HepG2 (cell line): ENCODE results near the gene NPPC. TPM values are rescaled to one million over a fixed set of nuclear protein-coding genes. Genes with fewer than 3 reads are reported as not detected.
A peak's percentile ranks its signal among the peaks of the same experiment; 100 is the strongest.

ENCODE experiments used
- ATAC-seq: fragments of 200-7000 bp; cut with Tn5 transposase; 3 replicates; pipeline ENCODE4 v1.9.1; 2020; ENCODE audit warnings: mild to moderate bottlenecking, moderate library complexity
- BruUV-seq: library from RNA; stranded (reverse); fragments of 400-500 nt; replicated peaks from 2 replicates; lab custom pipeline; 2021; lab: Mats Ljungman, UMichigan
- CTCF ChIA-PET: fragments of 300-600 bp; formaldehyde crosslinking; extraction: SDS; loops from one replicate; lab custom pipeline; 2021; ENCODE audit warnings: low total read pairs, inconsistent platforms, low intra/inter-chr PET ratio; lab: Yijun Ruan, JAX
- POLR2A ChIA-PET: fragments of 350-600 bp; sonication (Branson Sonifier 250); formaldehyde crosslinking; loops from one replicate; lab custom pipeline; 2020; ENCODE audit warnings: antibody characterized with exemption, inconsistent platforms; lab: Yijun Ruan, JAX
- DNase-seq: peaks from one replicate; pipeline ENCODE4 v3.0.0-alpha.2; 2015; ENCODE audit warnings: low spot score
- FAIRE-seq: peaks from 3 replicates; lab custom pipeline; 2011; peaks lifted over from hg19 to GRCh38; lab: Jason Lieb, UNC
- H2AFZ ChIP-seq: one replicate; pipeline ENCODE4 v1.6.1; 2011; ENCODE audit warnings: low read length, inconsistent platforms
- H3K27ac ChIP-seq: fragments of 300-600 bp; 3 replicates; pipeline ENCODE4 v1.8.0; 2011; ENCODE audit warnings: mixed run types, mild to moderate bottlenecking, mixed read lengths, low read length, inconsistent platforms; ENCODE audit not compliant: insufficient read depth; ENCODE audit errors: extremely low read length
- H3K27me3 ChIP-seq, 2 experiments: fragments of 200-600 bp in 1 of 2; 2 replicates in 1 of 2; 3 replicates in 1 of 2; pipeline versions ENCODE4 v1.6.0 to v1.8.0; 2011; ENCODE audit warnings: low read length in 2 of 2, mild to moderate bottlenecking in 2 of 2, moderate library complexity in 2 of 2, inconsistent platforms in 1 of 2; ENCODE audit not compliant: insufficient read depth in 2 of 2, control insufficient read depth in 1 of 2
- H3K36me3 ChIP-seq, 2 experiments: fragments of 200-600 bp in 1 of 2; replicated peaks in 1 of 2; 2 replicates in 1 of 2; 3 replicates in 1 of 2; pipeline versions ENCODE4 v1.5.1 to v1.8.0; 2011; ENCODE audit warnings: low read length in 2 of 2, inconsistent platforms in 1 of 2; ENCODE audit not compliant: insufficient read depth in 2 of 2, control insufficient read depth in 1 of 2
- H3K4me1 ChIP-seq: 2 replicates; pipeline ENCODE4 v1.5.1; 2012; ENCODE audit warnings: low read length, inconsistent platforms; ENCODE audit not compliant: insufficient read depth
- H3K4me2 ChIP-seq: 2 replicates; pipeline ENCODE4 v1.6.0; 2011; ENCODE audit warnings: low read depth, low read length, inconsistent platforms
- H3K4me3 ChIP-seq, 3 experiments: fragments of 200-600 bp in 1 of 3; sonication (generic), shearing (Covaris generic) in 1 of 3; replicated peaks in 1 of 3; 2 replicates each; pipeline ENCODE4 v1.5.1; 2011 to 2016; ENCODE audit warnings: low read length in 3 of 3, inconsistent platforms in 2 of 3, low read depth in 2 of 3, mild to moderate bottlenecking in 2 of 3, control low read depth in 1 of 3, mixed read lengths in 1 of 3; ENCODE audit not compliant: insufficient read depth in 1 of 3
- H3K79me2 ChIP-seq: one replicate; pipeline ENCODE4 v1.6.1; 2011; ENCODE audit warnings: low read length, inconsistent platforms; ENCODE audit not compliant: insufficient read depth
- H3K9ac ChIP-seq: 2 replicates; pipeline ENCODE4 v1.6.0; 2011; ENCODE audit warnings: mild to moderate bottlenecking, low read depth, low read length, inconsistent platforms; ENCODE audit not compliant: insufficient read depth
- H3K9me3 ChIP-seq: 2 replicates; pipeline ENCODE4 v1.5.1; 2012; ENCODE audit warnings: mild to moderate bottlenecking, low read length
- H4K20me1 ChIP-seq: 2 replicates; pipeline ENCODE4 v1.6.0; 2011; ENCODE audit warnings: inconsistent platforms, mild to moderate bottlenecking, low read length, moderate library complexity; ENCODE audit not compliant: insufficient read depth
- ARNTL ChIP-seq: sonication (generic); formaldehyde crosslinking; IDR thresholded peaks from 2 replicates; pipeline ENCODE4 v1.4.0; 2020; ENCODE audit warnings: mild to moderate bottlenecking, missing genetic modification reagents
- CBX2 ChIP-seq, 2 experiments: fragments of 200-600 bp in 1 of 2; sonication (generic); formaldehyde crosslinking in 1 of 2; IDR thresholded peaks; 2 replicates each; pipeline versions ENCODE4 v1.7.0 to v1.8.1; 2018 to 2022; ENCODE audit warnings: low read depth in 2 of 2, low read length in 1 of 2, mild to moderate bottlenecking in 1 of 2, missing genetic modification reagents in 1 of 2
- CREBL2 ChIP-seq: sonication (generic); formaldehyde crosslinking; IDR thresholded peaks from 2 replicates; pipeline ENCODE4 v1.8.1; 2023; ENCODE audit warnings: missing genetic modification reagents, mild to moderate bottlenecking, borderline replicate concordance
- FOXJ3 ChIP-seq: sonication (generic); formaldehyde crosslinking; IDR thresholded peaks from 2 replicates; pipeline ENCODE4 v1.4.0; 2020; ENCODE audit warnings: missing genetic modification reagents, mild to moderate bottlenecking, borderline replicate concordance
- LCORL ChIP-seq, 2 experiments: fragments of 450-650 bp in 1 of 2; sonication (generic) in 1 of 2; formaldehyde crosslinking in 1 of 2; IDR thresholded peaks; 2 replicates each; pipeline versions ENCODE4 v1.5.0 to v1.6.1; 2017 to 2020; ENCODE audit warnings: antibody characterized with exemption in 1 of 2, missing genetic modification reagents in 1 of 2
- NFE2L2 ChIP-seq: fragments of 150-350 bp; IDR thresholded peaks from 2 replicates; pipeline ENCODE4 v1.6.1; 2014; ENCODE audit warnings: low read length
- SOX6 ChIP-seq, 2 experiments: fragments of 450-650 bp in 1 of 2; sonication (generic) in 1 of 2; formaldehyde crosslinking in 1 of 2; IDR thresholded peaks; 2 replicates each; pipeline versions ENCODE4 v1.4.0 to v1.6.1; 2017 to 2020; ENCODE audit warnings: antibody characterized with exemption in 1 of 2, mild to moderate bottlenecking in 1 of 2, missing genetic modification reagents in 1 of 2
- SP4 ChIP-seq: sonication (generic); formaldehyde crosslinking; IDR thresholded peaks from 2 replicates; pipeline ENCODE4 v1.8.1; 2023; ENCODE audit warnings: mild to moderate bottlenecking, missing genetic modification reagents
- TBL1XR1 ChIP-seq: fragments of 150-350 bp; IDR thresholded peaks from 2 replicates; pipeline ENCODE4 v1.6.1; 2014; ENCODE audit warnings: borderline replicate concordance, low read length; ENCODE audit not compliant: partially characterized antibody
- YEATS4 ChIP-seq: sonication (generic); formaldehyde crosslinking; IDR thresholded peaks from 2 replicates; pipeline ENCODE4 v1.4.0; 2020; ENCODE audit warnings: missing genetic modification reagents, borderline replicate concordance
- ZFP41 ChIP-seq: sonication (generic); formaldehyde crosslinking; IDR thresholded peaks from 2 replicates; pipeline ENCODE4 v1.4.0; 2020; ENCODE audit warnings: mild to moderate bottlenecking, missing genetic modification reagents, borderline replicate concordance
- ZFP91 ChIP-seq: sonication (generic); formaldehyde crosslinking; IDR thresholded peaks from 2 replicates; pipeline ENCODE4 v1.9.0; 2022; ENCODE audit warnings: missing genetic modification reagents, mild to moderate bottlenecking, borderline replicate concordance
- ZNF33B ChIP-seq: sonication (generic); formaldehyde crosslinking; IDR thresholded peaks from 2 replicates; pipeline ENCODE4 v1.5.1; 2020; ENCODE audit warnings: mild to moderate bottlenecking, missing genetic modification reagents
- ZNF737 ChIP-seq: sonication (generic); formaldehyde crosslinking; IDR thresholded peaks from 2 replicates; pipeline ENCODE4 v1.5.0; 2020; ENCODE audit warnings: missing genetic modification reagents, mild to moderate bottlenecking, borderline replicate concordance
- ZNF878 ChIP-seq: sonication (generic); formaldehyde crosslinking; IDR thresholded peaks from 2 replicates; pipeline ENCODE4 v1.8.1; 2023; ENCODE audit warnings: mild to moderate bottlenecking, missing genetic modification reagents, moderate library complexity
- WGBS: methylation state at CpG from one replicate; pipeline ENCODE4 v1.1.6; 2017; ENCODE audit warnings: low lambda C conversion rate; 5-methylcytosine and 5-hydroxymethylcytosine counted together
- in situ Hi-C: cut with HindIII; loops from 2 replicates; pipeline ENCODE4 v1.10.0; 2017; ENCODE audit warnings: low pct_unique_long_range_greater_than_20kb; ENCODE audit not compliant: extremely low pct_ligation_motif_present
- intact Hi-C: fragments of 100-400 bp; cut with micrococcal nuclease; formaldehyde crosslinking; loops from one replicate; pipeline ENCODE4 v1.10.0; 2022; ENCODE audit not compliant: unreplicated experiment
- polyA plus RNA-seq, 8 experiments: library from polyadenylated mRNA; depleted of rRNA in 3 of 8; stranded (reverse) in 7 of 8; unstranded in 1 of 8; fragments of >200 nt; fragmentation: Illumina TruSeq in 4 of 8; extraction: Trizol in 4 of 8; gene quantifications; 2 replicates each; pipeline versions ENCODE4 v1.2.1 to v1.2.3, GENCODE V29; 2011 to 2016; ENCODE audit warnings: low read depth in 4 of 8, missing spikeins in 1 of 8, mixed read lengths in 1 of 8; ENCODE audit not compliant: insufficient read depth in 1 of 8
- total RNA-seq, 5 experiments: library from RNA; depleted of rRNA; stranded (reverse); fragments of >200 nt; fragmentation: Illumina TruSeq; extraction: Trizol; gene quantifications; 2 replicates each; pipeline ENCODE4 v1.2.3, GENCODE V29; 2016; ENCODE audit warnings: low read depth in 1 of 5

Gene NPPC
- total and polyA plus RNA-seq, 2 of the 13 experiments (the other 11 are each of a cell fraction or from before 2014, with no cell fraction given): 0.11 TPM; not detected in 1

GRCh38 chr2:231924889-231925275, 1.3 kb downstream of the NPPC start:
- no peak for DNase-seq
- peak overlapping the region; percentile 71 for H3K4me2 ChIP-seq
- WGBS: 12% methylated on average over 8 of the region's 8 CpGs
- intact Hi-C loops: loop anchor here (1.0 to 5.0 kb wide), 4 partner anchors 37 to 402 kb away; partner anchors contain the start of gene DIS3L2
- no peaks in the 10 kb centered on the region for H3K9me3 ChIP-seq
- peaks cover 44% of the 10 kb centered on the region for H3K4me1 ChIP-seq
- ChIA-PET POLR2A (interaction anchor here (0.7 to 1.8 kb wide), 2 partner anchors 10 to 19 kb away, joined by 3 to 4 read pairs; no protein-coding TSS in a partner anchor), CTCF (interaction anchor here (1.1 to 3.1 kb wide), 6 partner anchors 9 to 402 kb away, joined by 3 to 25 read pairs (median 5); no protein-coding TSS in a partner anchor)
- H3K4me3 ChIP-seq: peak overlapping the region in 2 of 3 experiments; percentile 41 to 75; a peak in 4 of 6 replicates
- BruUV-seq: no TSS peak
- H3K9ac ChIP-seq: no peak overlapping the region
- peaks cover 19 to 92% of the 10 kb centered on the region in 2 experiments; a peak in 4 of 5 replicates for H3K27me3 ChIP-seq
- no peak for FAIRE-seq
- H3K36me3 ChIP-seq: no peaks in the 10 kb centered on the region
- H2AFZ ChIP-seq: no peak overlapping the region
- no peak overlapping the region for H3K27ac ChIP-seq
- peak; percentile 29 for ATAC-seq
- in situ Hi-C loops: loop anchor here (10.0 kb wide), 1 partner anchor 220 kb away; no protein-coding TSS in a partner anchor
- no peaks in the 10 kb centered on the region for H3K79me2 ChIP-seq
- TF ChIP-seq CBX2 (IDR thresholded peaks at IDR 0.05; ENCODE audit: low read depth, low read length): no peak
- no peak for TF ChIP-seq CBX2 (CRISPR knock-in tag; IDR thresholded peaks at IDR 0.05; ENCODE audit: low read depth)
- TF ChIP-seq LCORL (IDR thresholded peaks at IDR 0.05): no peak
- peak; percentile 64; the same call in 1 of the 2 replicates for TF ChIP-seq LCORL (CRISPR knock-in tag; IDR thresholded peaks at IDR 0.05)
- no peak for TF ChIP-seq ZNF737 (CRISPR knock-in tag)
- TF ChIP-seq ZFP91: 0 out of 2 replicates have a peak, but pooled peaks have one; percentile 1
- no peak for TF ChIP-seq FOXJ3 (CRISPR knock-in tag)
- no peak for TF ChIP-seq ZNF878 (CRISPR knock-in tag)
- 0 out of 2 replicates have a peak, but pooled peaks have one; percentile 40 for TF ChIP-seq SP4 (CRISPR knock-in tag)
- 0 out of 2 replicates have a peak, but pooled peaks have one; percentile 25 for TF ChIP-seq ZNF33B
- TF ChIP-seq CREBL2: 0 out of 2 replicates have a peak, but pooled peaks have one; percentile 27
- no peak for TF ChIP-seq ARNTL (CRISPR knock-in tag)
- TF ChIP-seq TBL1XR1: no peak
- 0 out of 2 replicates have a peak, but pooled peaks have one; percentile 15 for TF ChIP-seq ZFP41 (CRISPR knock-in tag)
- TF ChIP-seq SOX6 (IDR thresholded peaks at IDR 0.05): no peak
- no peak for TF ChIP-seq SOX6 (CRISPR knock-in tag; IDR thresholded peaks at IDR 0.05)
- 0 out of 2 replicates have a peak, but pooled peaks have one; percentile 2 for TF ChIP-seq NFE2L2
- peak; percentile 2 for TF ChIP-seq YEATS4 (CRISPR knock-in tag)
- no peaks in the 10 kb centered on the region; the same call in 1 of the 2 replicates for H4K20me1 ChIP-seq
